ENCODE data around the gene TENM3.

TENM3 gene

GRCh38 chr4:182222766-182223165 is 20.4 kb upstream of the TENM3 start:
- H3K9ac ChIP-seq (ENCODE audit: insufficient read length), result no peak overlapping the region
- H3K4me3 ChIP-seq, result no peak overlapping the region
- DNase-seq (ENCODE audit: low read depth, low spot score), result no peak
- no peaks in the 10 kb centered on the region for H3K9me3 ChIP-seq (ENCODE audit: low read depth, low read length)
- TF ChIP-seq EZH2 (IDR thresholded peaks at IDR 0.05) (no peak), FOXP2 (optimal IDR thresholded peaks at IDR 0.05; ENCODE audit: control extremely low read depth, extremely low read length, insufficient read depth) (no peak), POLR2AphosphoS5 (IDR thresholded peaks at IDR 0.05; ENCODE audit: borderline replicate concordance, low read depth, low read length) (no peak)
- H3K27ac ChIP-seq, result no peak overlapping the region
- no peaks in the 10 kb centered on the region for H3K36me3 ChIP-seq (ENCODE audit: insufficient read depth, low read length)

DNA sequence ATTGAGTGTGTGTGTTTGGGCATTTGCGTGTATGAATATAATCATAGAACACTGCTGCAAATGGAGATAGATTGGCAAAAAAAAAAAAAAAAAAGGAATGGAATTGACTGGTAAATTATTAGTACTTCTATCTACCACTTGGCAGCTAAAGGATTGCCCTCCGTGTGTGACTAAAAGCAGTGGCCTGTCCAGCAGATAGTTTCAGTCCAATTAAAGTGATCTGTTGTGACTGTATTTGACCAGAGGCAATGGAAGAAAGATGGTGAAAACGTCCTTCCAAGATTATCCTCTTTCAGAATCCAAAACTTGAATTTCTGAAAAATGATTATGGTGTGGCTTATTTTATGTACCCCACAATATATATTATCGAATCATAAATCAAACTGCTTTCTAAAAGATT is 19.5 kb upstream of the TENM3 start:
- DNase-seq (ENCODE audit: low read depth, low spot score), result no peak
- Histone ChIP-seq H3K4me3 (no peak overlapping the region), H3K9me3 (ENCODE audit: low read depth, low read length) (no peaks in the 10 kb centered on the region), H3K9ac (ENCODE audit: insufficient read length) (no peak overlapping the region), H3K27ac (no peak overlapping the region), H3K36me3 (ENCODE audit: insufficient read depth, low read length) (no peaks in the 10 kb centered on the region)
- no peak for TF ChIP-seq FOXP2 (optimal IDR thresholded peaks at IDR 0.05; ENCODE audit: control extremely low read depth, extremely low read length, insufficient read depth)
- no peak for TF ChIP-seq EZH2 (IDR thresholded peaks at IDR 0.05)
- TF ChIP-seq POLR2AphosphoS5 (IDR thresholded peaks at IDR 0.05; ENCODE audit: borderline replicate concordance, low read depth, low read length), result no peak

DNA sequence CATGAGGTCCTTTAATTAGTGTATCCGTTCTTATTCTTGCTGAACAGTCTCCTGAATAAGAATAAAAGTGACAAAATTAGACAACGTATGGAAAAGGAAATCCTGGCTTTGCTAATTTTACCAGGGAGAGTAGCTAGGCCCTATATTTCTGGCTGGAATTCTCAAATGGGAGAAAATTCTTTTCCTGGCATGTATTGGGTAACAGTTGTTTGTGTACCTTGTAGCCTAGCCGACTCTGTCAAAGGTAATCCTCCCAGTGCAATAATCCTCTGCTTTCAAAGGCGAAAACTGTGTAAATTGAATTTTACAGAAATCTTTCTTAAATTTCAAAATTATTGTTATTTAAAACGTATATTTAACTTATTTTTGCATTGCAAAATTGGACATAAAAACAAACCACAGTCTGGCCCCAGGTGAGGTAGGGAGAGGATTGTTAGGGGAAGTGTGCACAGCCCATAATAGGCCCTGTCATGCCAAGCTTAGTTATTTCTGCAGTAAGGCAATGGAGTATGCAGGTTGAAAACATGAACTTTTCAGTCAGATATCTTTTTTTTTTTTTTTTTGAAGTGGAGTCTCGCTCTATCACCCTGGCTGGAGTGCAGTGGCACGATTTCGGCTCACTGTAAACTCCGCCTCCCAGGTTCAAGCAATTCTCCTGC is 18.9 kb upstream of the TENM3 start:
- DNase-seq (ENCODE audit: low read depth, low spot score), result no peak
- no peaks in the 10 kb centered on the region for H3K36me3 ChIP-seq (ENCODE audit: insufficient read depth, low read length)
- no peak overlapping the region for H3K27ac ChIP-seq
- no peaks in the 10 kb centered on the region for H3K9me3 ChIP-seq (ENCODE audit: low read depth, low read length)
- no peak overlapping the region for H3K9ac ChIP-seq (ENCODE audit: insufficient read length)
- TF ChIP-seq EZH2 (IDR thresholded peaks at IDR 0.05), result no peak
- no peak for TF ChIP-seq POLR2AphosphoS5 (IDR thresholded peaks at IDR 0.05; ENCODE audit: borderline replicate concordance, low read depth, low read length)
- H3K4me3 ChIP-seq, result no peak overlapping the region

- no peak for DNase-seq (ENCODE audit: low read depth, low spot score)
- Histone ChIP-seq H3K27ac (no peak overlapping the region), H3K9me3 (ENCODE audit: low read depth, low read length) (no peaks in the 10 kb centered on the region), H3K36me3 (ENCODE audit: insufficient read depth, low read length) (no peaks in the 10 kb centered on the region), H3K9ac (ENCODE audit: insufficient read length) (no peak overlapping the region), H3K4me3 (no peak overlapping the region)
- no peak for TF ChIP-seq FOXP2 (optimal IDR thresholded peaks at IDR 0.05; ENCODE audit: control extremely low read depth, extremely low read length, insufficient read depth)
Observed at GRCh38 chr4:182225257-182225852, 17.8 kb upstream of the TENM3 start.

DNA sequence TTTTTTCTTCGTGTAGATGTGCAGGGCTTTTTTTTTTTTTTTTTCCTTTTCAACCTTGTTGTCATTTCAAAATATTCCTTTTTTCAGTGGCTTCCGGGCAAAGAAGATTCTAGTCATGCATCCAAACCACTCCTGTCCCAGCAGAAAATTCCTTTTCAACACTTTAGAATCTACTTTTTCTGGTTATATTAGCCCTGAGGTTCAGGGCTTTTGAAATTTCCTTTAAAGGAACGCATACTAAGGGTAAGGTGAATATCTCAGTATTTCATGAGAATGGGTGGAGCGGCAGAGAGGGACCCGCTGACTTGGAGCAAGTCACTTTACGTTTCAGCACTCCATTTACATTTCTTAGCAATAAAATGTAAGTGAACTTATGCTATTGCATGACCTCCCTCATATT is 15.6 kb upstream of the TENM3 start:
- Histone ChIP-seq H3K9me3 (ENCODE audit: low read depth, low read length) (no peaks in the 10 kb centered on the region), H3K36me3 (ENCODE audit: insufficient read depth, low read length) (no peaks in the 10 kb centered on the region), H3K9ac (ENCODE audit: insufficient read length) (no peak overlapping the region), H3K27ac (no peak overlapping the region), H3K4me3 (no peak overlapping the region)
- TF ChIP-seq POLR2AphosphoS5 (IDR thresholded peaks at IDR 0.05; ENCODE audit: borderline replicate concordance, low read depth, low read length) (no peak), FOXP2 (optimal IDR thresholded peaks at IDR 0.05; ENCODE audit: control extremely low read depth, extremely low read length, insufficient read depth) (no peak), EZH2 (IDR thresholded peaks at IDR 0.05) (no peak)
- no peak for DNase-seq (ENCODE audit: low read depth, low spot score)

DNA sequence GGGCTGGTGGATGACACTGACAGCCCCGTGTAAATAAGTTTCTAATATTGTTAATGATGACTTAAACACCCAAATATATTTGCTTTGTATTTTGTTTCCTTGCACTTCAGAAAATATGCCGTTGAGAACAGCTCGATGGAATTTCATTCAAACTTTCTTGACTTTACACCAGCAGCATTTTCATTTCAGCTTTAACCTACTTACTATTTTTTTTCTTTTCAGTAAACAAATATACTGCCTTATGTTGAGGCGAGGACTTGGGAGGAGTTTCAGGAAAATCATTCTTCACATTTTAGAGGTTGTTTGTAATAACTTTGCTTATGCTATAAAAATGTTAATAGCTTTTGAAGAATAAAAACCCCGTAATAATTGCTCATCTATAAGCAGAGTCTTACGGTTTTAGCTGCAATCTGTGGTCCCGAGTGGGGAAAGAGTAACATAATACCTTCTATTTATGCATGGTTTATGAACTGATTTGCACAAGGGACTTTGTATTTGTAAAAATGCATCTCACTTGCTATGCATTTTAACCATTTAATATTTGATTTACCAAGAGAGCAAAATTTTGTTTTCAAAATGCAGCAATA is 14.1 kb upstream of the TENM3 start:
- DNase-seq (ENCODE audit: low read depth, low spot score), result no peak
- H3K27ac ChIP-seq, result no peak overlapping the region
- H3K9ac ChIP-seq (ENCODE audit: insufficient read length), result no peak overlapping the region
- TF ChIP-seq POLR2AphosphoS5 (IDR thresholded peaks at IDR 0.05; ENCODE audit: borderline replicate concordance, low read depth, low read length), result no peak
- no peak overlapping the region for H3K4me3 ChIP-seq
- H3K36me3 ChIP-seq (ENCODE audit: insufficient read depth, low read length), result no peaks in the 10 kb centered on the region
- H3K9me3 ChIP-seq (ENCODE audit: low read depth, low read length), result no peaks in the 10 kb centered on the region

DNA sequence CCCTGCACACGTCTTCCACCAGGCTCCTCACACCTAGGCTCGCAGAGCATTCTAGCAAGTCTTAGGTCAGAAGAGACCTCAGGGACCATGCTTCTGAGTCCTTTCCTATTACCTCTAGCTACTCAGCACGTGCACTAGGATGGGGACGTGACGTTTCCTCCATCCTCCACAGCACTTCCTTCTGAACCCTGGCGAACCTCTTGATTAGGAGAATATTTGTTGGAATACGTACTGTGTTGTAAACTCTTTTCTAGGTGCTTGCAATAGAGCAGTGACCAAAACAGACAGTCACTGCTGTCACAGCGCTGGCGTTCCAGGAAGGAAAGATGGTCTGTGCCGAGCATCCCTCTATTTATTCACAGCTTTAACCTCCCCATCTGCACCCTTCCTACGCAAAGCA is 12.9 kb upstream of the TENM3 start:
- no peak for TF ChIP-seq FOXP2 (optimal IDR thresholded peaks at IDR 0.05; ENCODE audit: control extremely low read depth, extremely low read length, insufficient read depth)
- TF ChIP-seq POLR2AphosphoS5 (IDR thresholded peaks at IDR 0.05; ENCODE audit: borderline replicate concordance, low read depth, low read length), result no peak
- no peak for DNase-seq (ENCODE audit: low read depth, low spot score)
- Histone ChIP-seq H3K9ac (ENCODE audit: insufficient read length) (no peak overlapping the region), H3K36me3 (ENCODE audit: insufficient read depth, low read length) (no peaks in the 10 kb centered on the region), H3K9me3 (ENCODE audit: low read depth, low read length) (no peaks in the 10 kb centered on the region), H3K4me3 (no peak overlapping the region), H3K27ac (no peak overlapping the region)

DNA sequence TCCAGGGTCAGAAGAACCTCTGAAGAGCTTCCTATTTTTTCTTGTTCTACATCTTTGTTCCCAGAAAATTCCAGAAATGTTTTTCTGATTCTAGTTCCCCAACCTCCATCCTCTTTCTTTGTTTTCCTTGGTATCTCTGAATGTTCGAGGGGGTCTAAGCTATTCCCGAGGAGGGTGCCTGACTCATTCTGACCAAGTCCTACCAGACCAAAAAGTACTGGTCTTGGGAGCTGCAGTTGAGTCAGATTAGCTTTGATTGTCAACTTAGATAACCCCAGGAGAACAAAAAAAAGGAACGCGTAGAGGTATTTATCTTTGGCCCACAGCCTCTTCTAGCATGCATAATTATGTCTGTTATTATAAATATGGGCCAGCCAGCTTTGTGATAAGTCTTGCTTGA is 12.1 kb upstream of the TENM3 start:
- TF ChIP-seq FOXP2 (optimal IDR thresholded peaks at IDR 0.05; ENCODE audit: control extremely low read depth, extremely low read length, insufficient read depth) (no peak), EZH2 (IDR thresholded peaks at IDR 0.05) (no peak), POLR2AphosphoS5 (IDR thresholded peaks at IDR 0.05; ENCODE audit: borderline replicate concordance, low read depth, low read length) (no peak)
- H3K9ac ChIP-seq (ENCODE audit: insufficient read length), result no peak overlapping the region
- DNase-seq (ENCODE audit: low read depth, low spot score), result no peak
- no peaks in the 10 kb centered on the region for H3K9me3 ChIP-seq (ENCODE audit: low read depth, low read length)
- no peaks in the 10 kb centered on the region for H3K36me3 ChIP-seq (ENCODE audit: insufficient read depth, low read length)
- H3K4me3 ChIP-seq, result no peak overlapping the region
- H3K27ac ChIP-seq, result no peak overlapping the region

DNA sequence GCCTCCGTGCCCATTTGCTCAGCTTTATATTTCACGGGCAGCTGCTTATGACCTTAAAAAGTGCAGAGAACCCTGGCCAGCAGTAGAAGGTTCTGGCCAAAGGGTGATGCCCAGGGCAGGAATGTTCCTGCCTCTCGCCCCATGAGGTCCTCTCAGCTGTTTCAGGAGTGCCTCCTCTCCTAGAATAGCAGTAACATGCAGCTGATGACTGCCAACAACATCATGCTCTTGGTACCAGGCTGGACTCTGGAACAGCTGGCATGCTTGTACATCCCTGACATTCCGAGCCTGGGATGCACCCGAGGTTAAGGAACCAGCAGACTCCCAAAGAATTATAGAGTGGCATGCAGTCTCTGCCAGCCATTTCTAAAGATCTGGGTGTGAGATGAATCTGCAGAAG is 11.7 kb upstream of the TENM3 start:
- no peaks in the 10 kb centered on the region for H3K9me3 ChIP-seq (ENCODE audit: low read depth, low read length)
- no peaks in the 10 kb centered on the region for H3K36me3 ChIP-seq (ENCODE audit: insufficient read depth, low read length)
- H3K4me3 ChIP-seq, result no peak overlapping the region
- no peak overlapping the region for H3K27ac ChIP-seq
- no peak for DNase-seq (ENCODE audit: low read depth, low spot score)
- TF ChIP-seq POLR2AphosphoS5 (IDR thresholded peaks at IDR 0.05; ENCODE audit: borderline replicate concordance, low read depth, low read length), result no peak
- no peak for TF ChIP-seq FOXP2 (optimal IDR thresholded peaks at IDR 0.05; ENCODE audit: control extremely low read depth, extremely low read length, insufficient read depth)
- no peak for TF ChIP-seq EZH2 (IDR thresholded peaks at IDR 0.05)
- H3K9ac ChIP-seq (ENCODE audit: insufficient read length), result no peak overlapping the region
